Measurements from ENCODE around the gene MYH14.

DNA sequence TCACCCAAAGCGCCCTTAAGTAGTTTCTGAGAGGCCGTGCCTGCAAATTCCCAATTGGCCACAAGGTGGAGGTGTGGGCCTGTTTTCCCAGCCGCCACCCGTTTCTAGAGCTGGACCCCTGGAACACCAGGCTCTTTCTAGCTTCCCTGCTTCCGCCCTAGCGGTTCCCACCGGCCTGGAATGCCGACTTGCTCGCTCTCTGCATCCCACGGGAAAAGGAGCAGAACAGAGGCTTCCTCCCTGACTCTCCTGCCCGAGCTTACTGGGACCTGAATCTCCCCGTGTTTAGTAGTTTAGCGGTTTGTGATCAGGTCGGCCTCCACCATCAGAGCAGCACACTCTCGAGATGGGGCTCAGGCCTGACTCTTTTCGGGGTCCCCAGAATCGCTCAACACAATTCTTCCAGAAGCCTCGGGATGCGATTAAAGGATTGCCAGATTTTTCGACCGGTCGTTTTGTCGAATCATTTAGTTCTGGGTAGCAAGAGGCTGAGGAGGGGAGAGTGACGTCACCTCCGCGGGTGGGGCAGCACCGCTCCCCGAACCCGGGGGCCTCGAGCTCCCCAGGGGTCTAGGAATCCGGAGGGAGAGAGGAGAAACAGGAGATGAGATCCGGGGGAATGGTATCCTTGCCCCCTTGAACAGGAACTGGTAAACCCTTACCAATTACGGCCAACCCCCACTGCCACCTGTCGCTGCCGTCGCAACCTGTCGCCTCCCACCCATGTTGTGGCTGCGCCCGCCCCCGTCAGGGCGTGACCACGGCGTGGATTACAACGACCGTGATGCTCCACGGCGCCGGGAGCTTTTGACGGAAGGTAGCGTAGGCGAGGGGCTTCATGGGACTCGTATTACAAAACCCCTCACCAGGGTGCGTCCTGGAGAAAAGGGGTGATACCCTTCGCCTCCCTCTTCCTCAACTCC, 154.0 kb downstream of the MYH14 start:
- TF ChIP-seq, protein P1, sequence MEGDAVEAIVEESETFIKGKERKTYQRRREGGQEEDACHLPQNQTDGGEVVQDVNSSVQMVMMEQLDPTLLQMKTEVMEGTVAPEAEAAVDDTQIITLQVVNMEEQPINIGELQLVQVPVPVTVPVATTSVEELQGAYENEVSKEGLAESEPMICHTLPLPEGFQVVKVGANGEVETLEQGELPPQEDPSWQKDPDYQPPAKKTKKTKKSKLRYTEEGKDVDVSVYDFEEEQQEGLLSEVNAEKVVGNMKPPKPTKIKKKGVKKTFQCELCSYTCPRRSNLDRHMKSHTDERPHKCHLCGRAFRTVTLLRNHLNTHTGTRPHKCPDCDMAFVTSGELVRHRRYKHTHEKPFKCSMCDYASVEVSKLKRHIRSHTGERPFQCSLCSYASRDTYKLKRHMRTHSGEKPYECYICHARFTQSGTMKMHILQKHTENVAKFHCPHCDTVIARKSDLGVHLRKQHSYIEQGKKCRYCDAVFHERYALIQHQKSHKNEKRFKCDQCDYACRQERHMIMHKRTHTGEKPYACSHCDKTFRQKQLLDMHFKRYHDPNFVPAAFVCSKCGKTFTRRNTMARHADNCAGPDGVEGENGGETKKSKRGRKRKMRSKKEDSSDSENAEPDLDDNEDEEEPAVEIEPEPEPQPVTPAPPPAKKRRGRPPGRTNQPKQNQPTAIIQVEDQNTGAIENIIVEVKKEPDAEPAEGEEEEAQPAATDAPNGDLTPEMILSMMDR (IDR thresholded peaks at IDR 0.05) = peak; percentile 83 to 90 (median 88)
- TF ChIP-seq POLR2A (IDR thresholded peaks at IDR 0.05) = no peak
